Skin epidermis (tissue), 12 donors: ENCODE measurements around the gene ENTREP1.
A peak's percentile ranks its signal among the peaks of the same experiment; 100 is the strongest.
"Not testable (repeated sequence)": the region's sequence is repeated elsewhere in the genome, so short reads cannot be mapped to it uniquely, and the experiment has no call there.

Experiments used
- H3K27ac ChIP-seq, 21 experiments: fragments of 200-600 bp; sonication (generic) in 11 of 21; one replicate each; pipeline ENCODE4 v1.5.0; 2020; ENCODE audit warnings: mild to moderate bottlenecking in 3 of 21, inconsistent platforms in 2 of 21, moderate library complexity in 2 of 21
- H3K4me3 ChIP-seq, 7 experiments: fragments of 200-600 bp; sonication (generic) in 2 of 7; one replicate each; pipeline ENCODE4 v1.5.0; 2020; ENCODE audit warnings: inconsistent platforms in 2 of 7, mild to moderate bottlenecking in 2 of 7, moderate library complexity in 1 of 7

The ENTREP1 gene

GRCh38 chr9:69324549-69325401 is at the start of gene ENTREP1:
TSS of gene ENTREP1 (plus strand) at chr9:69325215. CDS start at chr9:69325310, 95 bp downstream.
- Histone ChIP-seq H3K4me3 (peak within 1 kb of the TSS; percentile 20 to 49 (median 27)), H3K27ac (peak within 1 kb of the TSS in 9 of 21 experiments; percentile 37 to 80 (median 62))

GRCh38 chr9:69276775-69277174 is 48.2 kb upstream of the ENTREP1 start:
- H3K4me3 ChIP-seq: no peak overlapping the region
- H3K27ac ChIP-seq: no peak overlapping the region

- Histone ChIP-seq H3K4me3 (no peak overlapping the region), H3K27ac (no peak overlapping the region)
These were observed 45.8 kb upstream of the ENTREP1 start for GRCh38 chr9:69279084-69279731.

GRCh38 chr9:69279733-69280132 is 45.3 kb upstream of the ENTREP1 start:
- Histone ChIP-seq H3K27ac (no peak overlapping the region), H3K4me3 (no peak overlapping the region)

- Histone ChIP-seq H3K27ac (no peak overlapping the region), H3K4me3 (no peak overlapping the region)
These were observed 42.0 kb upstream of the ENTREP1 start for GRCh38 chr9:69283003-69283402.

GRCh38 chr9:69292078-69292477 is 32.9 kb upstream of the ENTREP1 start:
- Histone ChIP-seq H3K4me3 (no peak overlapping the region), H3K27ac (no peak overlapping the region)

GRCh38 chr9:69293156-69293555 is 31.9 kb upstream of the ENTREP1 start:
- no peak overlapping the region for H3K4me3 ChIP-seq
- H3K27ac ChIP-seq: no peak overlapping the region

GRCh38 chr9:69295872-69296552 is 29.0 kb upstream of the ENTREP1 start:
- no peak overlapping the region for H3K4me3 ChIP-seq
- H3K27ac ChIP-seq: peak overlapping the region in 1 of 21 experiments; percentile 16

- Histone ChIP-seq H3K27ac (no peak overlapping the region), H3K4me3 (no peak overlapping the region)
These were observed 27.6 kb upstream of the ENTREP1 start for GRCh38 chr9:69297300-69297980.

- no peak overlapping the region for H3K27ac ChIP-seq
- H3K4me3 ChIP-seq: no peak overlapping the region
These were observed 25.7 kb upstream of the ENTREP1 start for GRCh38 chr9:69299315-69299714.

GRCh38 chr9:69299826-69300225 is 25.2 kb upstream of the ENTREP1 start:
- Histone ChIP-seq H3K4me3 (no peak overlapping the region), H3K27ac (no peak overlapping the region)

- Histone ChIP-seq H3K4me3 (no peak overlapping the region), H3K27ac (no peak overlapping the region)
These were observed 21.7 kb upstream of the ENTREP1 start for GRCh38 chr9:69303331-69303730.

GRCh38 chr9:69306895-69307445 is 18.0 kb upstream of the ENTREP1 start:
- not testable (repeated sequence) for H3K27ac ChIP-seq, H3K4me3 ChIP-seq

GRCh38 chr9:69307446-69308205 is 17.4 kb upstream of the ENTREP1 start:
- Histone ChIP-seq H3K27ac (no peak overlapping the region), H3K4me3 (no peak overlapping the region)

GRCh38 chr9:69308206-69308931 is 16.6 kb upstream of the ENTREP1 start:
- Histone ChIP-seq H3K27ac (no peak overlapping the region), H3K4me3 (no peak overlapping the region)

- Histone ChIP-seq H3K4me3 (no peak overlapping the region), H3K27ac (no peak overlapping the region)
These were observed 11.8 kb upstream of the ENTREP1 start for GRCh38 chr9:69313175-69313574.

GRCh38 chr9:69314547-69314946 is 10.5 kb upstream of the ENTREP1 start:
- Histone ChIP-seq H3K4me3 (no peak overlapping the region), H3K27ac (no peak overlapping the region)

GRCh38 chr9:69317081-69317480 is 7.9 kb upstream of the ENTREP1 start:
- H3K4me3 ChIP-seq: no peak overlapping the region
- H3K27ac ChIP-seq: no peak overlapping the region
